DOHH2 (cell line): ENCODE measurements around the gene SLC5A10.

Source experiments
- EZH2phosphoT487 ChIP-seq: fragments of 200-600 bp; sonication (generic); IDR thresholded peaks from 2 replicates; pipeline ENCODE4 v1.6.1; 2017; ENCODE audit warnings: borderline replicate concordance, mild to moderate bottlenecking, antibody characterized with exemption, low read length, moderate library complexity, mixed read lengths
- TF ChIP-seq, protein P1 (sequence below): fragments of 200-600 bp; sonication (generic); IDR thresholded peaks from one replicate; pipeline ENCODE4 v1.5.1; 2014; ENCODE audit warnings: antibody characterized with exemption, mild to moderate bottlenecking, low read depth, low read length; ENCODE audit not compliant: poor library complexity, severe bottlenecking

DNA sequence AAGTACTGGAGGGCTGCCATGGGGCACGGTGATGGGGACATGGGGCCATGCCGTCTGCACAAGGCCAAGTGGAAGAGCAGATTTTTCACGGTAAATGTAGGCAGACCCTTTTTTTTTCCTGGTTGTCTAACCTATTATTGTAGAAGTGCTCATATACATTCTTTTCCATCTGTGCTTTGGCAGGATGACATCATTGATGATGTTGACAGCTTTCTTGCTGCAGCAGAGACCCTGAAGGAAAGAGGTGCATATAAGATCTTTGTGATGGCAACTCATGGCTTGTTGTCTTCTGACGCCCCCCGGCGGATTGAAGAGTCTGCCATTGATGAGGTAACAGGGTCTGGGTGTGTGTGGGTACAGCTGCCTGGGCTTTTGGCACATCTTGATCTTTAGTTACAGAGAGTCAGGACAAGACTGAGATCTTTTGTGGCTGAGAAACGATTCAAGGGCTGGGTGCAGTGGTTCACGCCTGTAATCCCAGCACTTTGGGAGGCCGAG lies 23.3 kb upstream of the SLC5A10 start:
- TF ChIP-seq, protein P1, sequence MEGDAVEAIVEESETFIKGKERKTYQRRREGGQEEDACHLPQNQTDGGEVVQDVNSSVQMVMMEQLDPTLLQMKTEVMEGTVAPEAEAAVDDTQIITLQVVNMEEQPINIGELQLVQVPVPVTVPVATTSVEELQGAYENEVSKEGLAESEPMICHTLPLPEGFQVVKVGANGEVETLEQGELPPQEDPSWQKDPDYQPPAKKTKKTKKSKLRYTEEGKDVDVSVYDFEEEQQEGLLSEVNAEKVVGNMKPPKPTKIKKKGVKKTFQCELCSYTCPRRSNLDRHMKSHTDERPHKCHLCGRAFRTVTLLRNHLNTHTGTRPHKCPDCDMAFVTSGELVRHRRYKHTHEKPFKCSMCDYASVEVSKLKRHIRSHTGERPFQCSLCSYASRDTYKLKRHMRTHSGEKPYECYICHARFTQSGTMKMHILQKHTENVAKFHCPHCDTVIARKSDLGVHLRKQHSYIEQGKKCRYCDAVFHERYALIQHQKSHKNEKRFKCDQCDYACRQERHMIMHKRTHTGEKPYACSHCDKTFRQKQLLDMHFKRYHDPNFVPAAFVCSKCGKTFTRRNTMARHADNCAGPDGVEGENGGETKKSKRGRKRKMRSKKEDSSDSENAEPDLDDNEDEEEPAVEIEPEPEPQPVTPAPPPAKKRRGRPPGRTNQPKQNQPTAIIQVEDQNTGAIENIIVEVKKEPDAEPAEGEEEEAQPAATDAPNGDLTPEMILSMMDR, result peak; percentile 47
- no peak for TF ChIP-seq EZH2phosphoT487
